ENCODE measurements around the gene TPM2. TPM values are rescaled to one million over a fixed set of nuclear protein-coding genes. Genes with fewer than 3 reads are reported as not detected.

TPM2 gene
- total and polyA plus RNA-seq, 10 of the 15 experiments (the other 5 are each of a cell fraction or from before 2014, with no cell fraction given): 0.11 to 9.3 (median 1.1) TPM

DNA sequence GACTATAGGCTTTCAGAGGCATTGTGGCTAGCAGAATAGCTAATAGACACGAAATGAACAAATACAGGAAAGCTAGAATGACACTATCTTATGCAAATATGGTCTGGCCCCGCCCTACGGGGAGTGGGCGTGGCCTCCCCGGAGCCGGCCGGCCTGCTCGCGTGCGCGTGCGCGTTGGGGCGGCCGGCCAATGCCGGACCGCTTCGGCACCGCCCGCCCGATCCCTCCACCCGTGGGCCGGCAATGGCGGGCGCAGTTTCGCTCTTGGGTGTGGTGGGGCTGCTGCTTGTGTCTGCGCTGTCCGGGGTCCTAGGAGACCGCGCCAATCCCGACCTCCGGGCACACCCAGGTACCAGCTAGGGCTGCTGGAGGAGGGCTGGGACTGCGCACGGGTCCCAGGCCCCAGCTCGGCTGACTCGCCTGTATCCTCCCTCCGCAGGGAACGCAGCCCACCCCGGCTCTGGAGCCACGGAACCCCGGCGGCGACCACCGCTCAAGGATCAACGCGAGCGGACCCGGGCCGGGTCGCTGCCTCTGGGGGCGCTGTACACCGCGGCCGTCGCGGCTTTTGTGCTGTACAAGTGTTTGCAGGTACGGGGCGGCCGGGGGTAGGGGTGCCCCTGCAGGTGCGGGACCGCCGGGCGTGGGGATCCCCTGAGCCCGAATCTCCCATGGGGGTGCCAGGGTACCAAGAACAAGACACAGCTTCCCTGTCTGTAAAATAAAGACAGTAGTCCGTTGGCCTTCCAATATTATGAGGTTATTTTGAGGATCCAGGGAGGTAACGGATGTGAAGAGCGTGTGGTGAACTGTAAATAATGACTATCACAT is 31.4 kb downstream of the TPM2 start, which contains the start of gene CCDC107 (continued):
- TF ChIP-seq, protein P1, sequence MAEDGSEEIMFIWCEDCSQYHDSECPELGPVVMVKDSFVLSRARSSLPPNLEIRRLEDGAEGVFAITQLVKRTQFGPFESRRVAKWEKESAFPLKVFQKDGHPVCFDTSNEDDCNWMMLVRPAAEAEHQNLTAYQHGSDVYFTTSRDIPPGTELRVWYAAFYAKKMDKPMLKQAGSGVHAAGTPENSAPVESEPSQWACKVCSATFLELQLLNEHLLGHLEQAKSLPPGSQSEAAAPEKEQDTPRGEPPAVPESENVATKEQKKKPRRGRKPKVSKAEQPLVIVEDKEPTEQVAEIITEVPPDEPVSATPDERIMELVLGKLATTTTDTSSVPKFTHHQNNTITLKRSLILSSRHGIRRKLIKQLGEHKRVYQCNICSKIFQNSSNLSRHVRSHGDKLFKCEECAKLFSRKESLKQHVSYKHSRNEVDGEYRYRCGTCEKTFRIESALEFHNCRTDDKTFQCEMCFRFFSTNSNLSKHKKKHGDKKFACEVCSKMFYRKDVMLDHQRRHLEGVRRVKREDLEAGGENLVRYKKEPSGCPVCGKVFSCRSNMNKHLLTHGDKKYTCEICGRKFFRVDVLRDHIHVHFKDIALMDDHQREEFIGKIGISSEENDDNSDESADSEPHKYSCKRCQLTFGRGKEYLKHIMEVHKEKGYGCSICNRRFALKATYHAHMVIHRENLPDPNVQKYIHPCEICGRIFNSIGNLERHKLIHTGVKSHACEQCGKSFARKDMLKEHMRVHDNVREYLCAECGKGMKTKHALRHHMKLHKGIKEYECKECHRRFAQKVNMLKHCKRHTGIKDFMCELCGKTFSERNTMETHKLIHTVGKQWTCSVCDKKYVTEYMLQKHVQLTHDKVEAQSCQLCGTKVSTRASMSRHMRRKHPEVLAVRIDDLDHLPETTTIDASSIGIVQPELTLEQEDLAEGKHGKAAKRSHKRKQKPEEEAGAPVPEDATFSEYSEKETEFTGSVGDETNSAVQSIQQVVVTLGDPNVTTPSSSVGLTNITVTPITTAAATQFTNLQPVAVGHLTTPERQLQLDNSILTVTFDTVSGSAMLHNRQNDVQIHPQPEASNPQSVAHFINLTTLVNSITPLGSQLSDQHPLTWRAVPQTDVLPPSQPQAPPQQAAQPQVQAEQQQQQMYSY (CRISPR knock-in tag; IDR thresholded peaks at IDR 0.05): no peak
- no peak for TF ChIP-seq BRCA1 (IDR thresholded peaks at IDR 0.05; ENCODE audit: low read depth, low read length)
- no peak for TF ChIP-seq CBX5 (IDR thresholded peaks at IDR 0.05; ENCODE audit: low read depth)
- no peak for TF ChIP-seq IRF4 (IDR thresholded peaks at IDR 0.05; ENCODE audit: low read depth, low read length)
- TF ChIP-seq ZBTB40 (IDR thresholded peaks at IDR 0.05; ENCODE audit: borderline replicate concordance): no peak
- no peak for TF ChIP-seq CBFB (IDR thresholded peaks at IDR 0.05; ENCODE audit: low read depth)
- TF ChIP-seq ZNF207 (IDR thresholded peaks at IDR 0.05; ENCODE audit: borderline replicate concordance): peak; percentile 16; the same call in 1 of the 2 replicates
- peak; percentile 25; the same call in 1 of the 2 replicates for TF ChIP-seq IKZF1 (conservative IDR thresholded peaks at IDR 0.05)
- peak; percentile 92 for TF ChIP-seq NKRF (conservative IDR thresholded peaks at IDR 0.05)
- no peak for TF ChIP-seq IRF5 (IDR thresholded peaks at IDR 0.05; ENCODE audit: borderline replicate concordance)
- TF ChIP-seq BMI1 (IDR thresholded peaks at IDR 0.05; ENCODE audit: borderline replicate concordance): no peak
- TF ChIP-seq, protein P2, sequence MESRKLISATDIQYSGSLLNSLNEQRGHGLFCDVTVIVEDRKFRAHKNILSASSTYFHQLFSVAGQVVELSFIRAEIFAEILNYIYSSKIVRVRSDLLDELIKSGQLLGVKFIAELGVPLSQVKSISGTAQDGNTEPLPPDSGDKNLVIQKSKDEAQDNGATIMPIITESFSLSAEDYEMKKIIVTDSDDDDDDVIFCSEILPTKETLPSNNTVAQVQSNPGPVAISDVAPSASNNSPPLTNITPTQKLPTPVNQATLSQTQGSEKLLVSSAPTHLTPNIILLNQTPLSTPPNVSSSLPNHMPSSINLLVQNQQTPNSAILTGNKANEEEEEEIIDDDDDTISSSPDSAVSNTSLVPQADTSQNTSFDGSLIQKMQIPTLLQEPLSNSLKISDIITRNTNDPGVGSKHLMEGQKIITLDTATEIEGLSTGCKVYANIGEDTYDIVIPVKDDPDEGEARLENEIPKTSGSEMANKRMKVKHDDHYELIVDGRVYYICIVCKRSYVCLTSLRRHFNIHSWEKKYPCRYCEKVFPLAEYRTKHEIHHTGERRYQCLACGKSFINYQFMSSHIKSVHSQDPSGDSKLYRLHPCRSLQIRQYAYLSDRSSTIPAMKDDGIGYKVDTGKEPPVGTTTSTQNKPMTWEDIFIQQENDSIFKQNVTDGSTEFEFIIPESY (IDR thresholded peaks at IDR 0.05): no peak
- 0 out of 2 replicates have a peak, but pooled peaks have one; percentile 14 for TF ChIP-seq TCF12 (IDR thresholded peaks at IDR 0.05; ENCODE audit: low read depth, low read length)
- peak; percentile 99 for TF ChIP-seq POU2F2 (IDR thresholded peaks at IDR 0.05; ENCODE audit: borderline replicate concordance, low read depth, low read length)
